Uterus (tissue), 4 donors: ENCODE measurements around the gene METTL1. TPM values are rescaled to one million over a fixed set of nuclear protein-coding genes. Genes with fewer than 3 reads are reported as not detected.
A peak's percentile ranks its signal among the peaks of the same experiment; 100 is the strongest.

Experiments used
- DNase-seq, 2 donors: peaks; one replicate each; pipeline ENCODE4 v3.0.0-alpha.2; 2019 to 2020
- H3K27ac ChIP-seq, 2 donors: fragments of 200-600 bp; sonication (generic); 1 replicate in 1 of 2; 2 replicates in 1 of 2; pipeline ENCODE4 v1.5.1; 2016 to 2018
- H3K27me3 ChIP-seq, 2 donors: fragments of 200-600 bp; sonication (generic); one replicate each; pipeline ENCODE4 v1.5.1; 2018 to 2019; ENCODE audit warnings: control low read depth in 1 of 2
- H3K36me3 ChIP-seq, 2 donors: fragments of 200-600 bp; sonication (generic); one replicate each; pipeline ENCODE4 v1.5.1; 2019; ENCODE audit warnings: control low read depth in 1 of 2
- H3K4me1 ChIP-seq, 2 donors: fragments of 200-600 bp; sonication (generic); one replicate each; pipeline ENCODE4 v1.5.1; 2018 to 2019; ENCODE audit warnings: control low read depth in 1 of 2
- H3K4me3 ChIP-seq, 2 donors: fragments of 200-600 bp; sonication (generic); 1 replicate in 1 of 2; 2 replicates in 1 of 2; pipeline ENCODE4 v1.5.1; 2018 to 2019; ENCODE audit warnings: mild to moderate bottlenecking in 1 of 2
- H3K9me3 ChIP-seq, 2 donors: fragments of 200-600 bp; sonication (generic); one replicate each; pipeline ENCODE4 v1.5.1; 2019; ENCODE audit warnings: control low read depth in 1 of 2
- CTCF ChIP-seq, 4 experiments: fragments of 200-600 bp in 2 of 4; fragments of 450-650 bp in 2 of 4; sonication (generic) in 2 of 4; IDR thresholded peaks; one replicate each; pipeline ENCODE4 v1.5.1; 2016 to 2019; ENCODE audit warnings: antibody characterized with exemption in 4 of 4, mild to moderate bottlenecking in 2 of 4, moderate library complexity in 1 of 4
- POLR2A ChIP-seq, 2 donors: fragments of 450-650 bp; IDR thresholded peaks; one replicate each; pipeline ENCODE4 v1.6.1; 2016; ENCODE audit warnings: antibody characterized with exemption in 2 of 2, mild to moderate bottlenecking in 1 of 2, moderate library complexity in 1 of 2
- intact Hi-C: fragments of 100-400 bp; cut with DNase I; formaldehyde crosslinking; loops from one replicate; pipeline ENCODE4 v1.15.1; 2023; ENCODE audit warnings: low total_unique reads
- total RNA-seq, 4 donors: library from RNA; depleted of rRNA in 3 of 4; stranded (reverse); fragments of >200 nt in 3 of 4; gene quantifications; one replicate each; pipeline versions ENCODE4 v1.1.0 to v1.2.4, GENCODE V29; 2014 to 2023
- donor health status: DM: yes; HTN: yes; CAD: no.

The METTL1 gene
- total RNA-seq, 4 donors from 2014 or later: 5.1 to 22.4 (median 18.0) TPM

DNA sequence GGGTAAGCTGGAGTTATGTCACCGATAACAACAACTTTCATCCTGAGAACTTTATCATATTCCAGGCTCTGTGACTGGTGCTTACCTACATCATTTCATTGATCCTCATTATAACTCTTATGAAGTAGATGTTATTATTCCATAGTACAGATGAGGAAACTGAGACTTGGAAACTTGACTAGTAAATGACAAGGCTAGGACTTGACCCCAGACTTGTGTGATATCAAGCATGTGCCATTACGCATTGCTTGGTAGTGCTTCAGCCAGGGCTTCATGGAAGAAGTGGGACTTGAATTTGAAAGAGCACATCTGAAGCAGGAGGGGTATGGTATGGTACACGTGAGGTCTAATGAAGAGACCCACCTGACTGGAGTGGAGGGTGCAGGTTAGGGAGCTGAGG, 34.8 kb upstream of the METTL1 start:
- no peaks in the 10 kb centered on the region for H3K9me3 ChIP-seq
- no peak overlapping the region for H3K4me3 ChIP-seq
- intact Hi-C loops: no loop called here
- H3K36me3 ChIP-seq: no peaks in the 10 kb centered on the region
- TF ChIP-seq CTCF (IDR thresholded peaks at IDR 0.05): no peak
- H3K4me1 ChIP-seq: no peaks in the 10 kb centered on the region
- no peaks in the 10 kb centered on the region for H3K27me3 ChIP-seq
- no peak overlapping the region for H3K27ac ChIP-seq
- no peak for DNase-seq

DNA sequence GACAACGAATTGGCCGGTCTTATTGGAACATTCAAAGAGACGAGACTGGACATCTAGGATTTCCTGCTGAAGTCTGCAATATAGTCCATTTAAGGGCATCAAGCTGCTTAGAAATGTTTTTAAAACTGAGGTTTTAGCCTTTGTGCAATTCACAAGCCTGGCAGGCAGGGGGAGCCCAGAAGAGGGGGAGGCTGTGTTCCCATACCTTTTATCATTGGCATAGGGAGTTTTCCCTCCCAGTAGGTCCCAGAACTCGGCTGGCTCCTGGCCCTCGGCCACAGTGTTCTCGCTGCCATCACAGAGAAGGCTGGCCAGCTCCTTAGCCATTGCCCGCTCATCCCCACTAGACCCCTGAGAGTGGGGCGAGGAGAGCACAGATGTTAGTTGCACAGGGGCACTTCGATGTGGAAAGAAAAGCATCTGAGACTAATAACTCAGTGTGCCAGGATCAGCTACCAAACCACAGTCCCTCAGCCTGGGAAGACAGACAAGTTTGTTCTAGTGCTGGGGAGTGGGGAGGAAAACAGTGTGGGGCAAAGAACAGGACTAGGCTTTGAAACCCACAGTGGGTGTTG, 31.5 kb upstream of the METTL1 start:
- H3K9me3 ChIP-seq: no peaks in the 10 kb centered on the region
- no peaks in the 10 kb centered on the region for H3K36me3 ChIP-seq
- no peak overlapping the region for H3K27ac ChIP-seq
- no peak overlapping the region for H3K4me3 ChIP-seq
- DNase-seq: peak in 1 of 2 donors; percentile 45
- H3K27me3 ChIP-seq: no peaks in the 10 kb centered on the region
- H3K4me1 ChIP-seq: no peaks in the 10 kb centered on the region
- TF ChIP-seq POLR2A (IDR thresholded peaks at IDR 0.05) (no peak), CTCF (IDR thresholded peaks at IDR 0.05) (peak; percentile 60 to 81 (median 78))
- intact Hi-C loops: no loop called here

GRCh38 chr12:57802607-57803006, 30.7 kb upstream of the METTL1 start:
- intact Hi-C loops: no loop called here
- no peak for TF ChIP-seq POLR2A (IDR thresholded peaks at IDR 0.05)
- no peak for TF ChIP-seq CTCF (IDR thresholded peaks at IDR 0.05)
- no peaks in the 10 kb centered on the region for H3K4me1 ChIP-seq
- DNase-seq: no peak
- H3K36me3 ChIP-seq: no peaks in the 10 kb centered on the region
- H3K27ac ChIP-seq: no peak overlapping the region
- H3K9me3 ChIP-seq: no peaks in the 10 kb centered on the region
- no peak overlapping the region for H3K4me3 ChIP-seq
- H3K27me3 ChIP-seq: no peaks in the 10 kb centered on the region

DNA sequence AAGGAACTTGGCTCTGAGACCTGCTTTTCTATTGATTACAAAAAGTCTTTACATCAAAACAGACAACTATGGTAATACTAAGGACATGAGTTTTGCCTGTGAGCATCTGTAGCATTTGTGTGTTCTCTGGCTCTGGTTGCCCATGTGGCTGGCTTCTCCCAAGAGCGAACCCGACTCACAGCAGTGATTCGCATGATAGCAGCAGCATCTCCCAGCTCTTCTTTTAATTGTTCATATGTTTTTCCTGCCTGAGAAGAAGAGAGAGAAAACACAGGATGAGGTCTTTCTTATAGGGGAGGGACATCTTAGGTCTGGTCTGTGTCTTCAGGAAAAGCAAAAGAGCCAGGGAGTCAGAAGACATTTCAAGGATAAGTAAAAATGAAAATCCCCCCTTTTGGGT, 29.1 kb upstream of the METTL1 start:
- H3K9me3 ChIP-seq: no peaks in the 10 kb centered on the region
- no peaks in the 10 kb centered on the region for H3K36me3 ChIP-seq
- no peak for DNase-seq
- H3K27ac ChIP-seq: no peak overlapping the region
- H3K4me1 ChIP-seq: no peaks in the 10 kb centered on the region
- H3K27me3 ChIP-seq: no peaks in the 10 kb centered on the region
- TF ChIP-seq CTCF (IDR thresholded peaks at IDR 0.05) (no peak), POLR2A (IDR thresholded peaks at IDR 0.05) (no peak)
- intact Hi-C loops: no loop called here
- no peak overlapping the region for H3K4me3 ChIP-seq

DNA sequence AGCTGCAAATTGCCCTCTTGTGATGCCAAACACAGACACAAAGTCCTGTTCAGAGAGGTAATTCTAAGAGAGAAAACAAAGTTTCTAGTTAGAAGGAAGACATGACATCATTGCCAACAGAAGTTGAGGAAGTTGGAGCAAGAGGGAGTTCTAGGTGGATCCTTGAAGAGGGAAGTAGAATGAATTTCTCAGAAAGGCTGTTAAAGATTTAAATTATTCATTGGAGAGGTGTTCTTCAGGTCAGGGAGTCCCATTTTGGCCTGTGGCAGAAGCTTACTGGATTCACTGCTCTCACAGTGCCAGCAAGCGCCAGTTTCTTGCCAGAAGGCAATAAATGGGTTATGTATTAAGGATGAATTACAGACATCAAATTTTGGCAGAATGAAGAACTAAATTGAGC, 26.0 kb upstream of the METTL1 start:
- intact Hi-C loops: no loop called here
- Histone ChIP-seq H3K9me3 (no peaks in the 10 kb centered on the region), H3K36me3 (no peaks in the 10 kb centered on the region), H3K4me1 (no peaks in the 10 kb centered on the region), H3K27ac (no peak overlapping the region), H3K4me3 (no peak overlapping the region), H3K27me3 (no peaks in the 10 kb centered on the region)
- DNase-seq: no peak
- TF ChIP-seq CTCF (IDR thresholded peaks at IDR 0.05): no peak
- no peak for TF ChIP-seq POLR2A (IDR thresholded peaks at IDR 0.05)
